VCaP (cell line): ENCODE measurements around the gene PPP1R2B.

ENCODE experiments used
- H3K27ac ChIP-seq: fragments of 450-650 bp; 2 replicates; pipeline ENCODE4 v1.5.1; 2017
- TF ChIP-seq, protein P1 (sequence below): fragments of 450-650 bp; conservative IDR thresholded peaks from 2 replicates; pipeline ENCODE4 v1.5.1; 2017; ENCODE audit warnings: mild to moderate bottlenecking, moderate library complexity

Gene PPP1R2B

DNA sequence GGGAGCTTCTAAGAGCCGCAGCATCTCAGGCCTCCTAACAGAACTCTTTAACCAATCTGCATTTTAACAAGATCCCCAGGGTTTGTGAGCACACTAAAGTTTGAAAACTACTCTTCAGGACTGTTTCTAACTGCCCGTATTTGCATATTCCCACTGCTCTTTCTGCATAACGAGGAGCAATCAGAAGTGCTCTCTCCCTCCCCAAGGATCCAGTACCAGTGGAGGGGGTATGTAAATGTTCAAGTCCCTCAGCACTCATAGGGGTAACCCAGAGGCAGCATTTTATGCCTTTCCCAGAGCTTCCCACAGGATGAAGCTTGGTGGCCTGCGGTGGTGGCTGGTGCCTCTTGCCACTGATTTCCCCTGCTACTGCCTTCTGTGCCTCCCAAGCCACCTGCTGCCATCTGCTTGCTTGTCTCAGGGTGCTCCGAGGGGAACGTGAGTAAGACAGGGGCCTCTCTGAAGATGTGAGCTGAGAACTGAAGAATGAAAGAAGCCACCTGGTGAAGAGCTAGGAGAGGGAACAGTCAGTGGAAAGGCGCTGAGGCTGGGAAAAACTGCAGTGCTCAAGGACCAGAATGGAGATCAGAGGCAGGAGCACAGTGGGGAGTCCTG, 30.0 kb upstream of the PPP1R2B start:
- H3K27ac ChIP-seq = no peak overlapping the region
- TF ChIP-seq, protein P1, sequence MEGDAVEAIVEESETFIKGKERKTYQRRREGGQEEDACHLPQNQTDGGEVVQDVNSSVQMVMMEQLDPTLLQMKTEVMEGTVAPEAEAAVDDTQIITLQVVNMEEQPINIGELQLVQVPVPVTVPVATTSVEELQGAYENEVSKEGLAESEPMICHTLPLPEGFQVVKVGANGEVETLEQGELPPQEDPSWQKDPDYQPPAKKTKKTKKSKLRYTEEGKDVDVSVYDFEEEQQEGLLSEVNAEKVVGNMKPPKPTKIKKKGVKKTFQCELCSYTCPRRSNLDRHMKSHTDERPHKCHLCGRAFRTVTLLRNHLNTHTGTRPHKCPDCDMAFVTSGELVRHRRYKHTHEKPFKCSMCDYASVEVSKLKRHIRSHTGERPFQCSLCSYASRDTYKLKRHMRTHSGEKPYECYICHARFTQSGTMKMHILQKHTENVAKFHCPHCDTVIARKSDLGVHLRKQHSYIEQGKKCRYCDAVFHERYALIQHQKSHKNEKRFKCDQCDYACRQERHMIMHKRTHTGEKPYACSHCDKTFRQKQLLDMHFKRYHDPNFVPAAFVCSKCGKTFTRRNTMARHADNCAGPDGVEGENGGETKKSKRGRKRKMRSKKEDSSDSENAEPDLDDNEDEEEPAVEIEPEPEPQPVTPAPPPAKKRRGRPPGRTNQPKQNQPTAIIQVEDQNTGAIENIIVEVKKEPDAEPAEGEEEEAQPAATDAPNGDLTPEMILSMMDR = no peak

DNA sequence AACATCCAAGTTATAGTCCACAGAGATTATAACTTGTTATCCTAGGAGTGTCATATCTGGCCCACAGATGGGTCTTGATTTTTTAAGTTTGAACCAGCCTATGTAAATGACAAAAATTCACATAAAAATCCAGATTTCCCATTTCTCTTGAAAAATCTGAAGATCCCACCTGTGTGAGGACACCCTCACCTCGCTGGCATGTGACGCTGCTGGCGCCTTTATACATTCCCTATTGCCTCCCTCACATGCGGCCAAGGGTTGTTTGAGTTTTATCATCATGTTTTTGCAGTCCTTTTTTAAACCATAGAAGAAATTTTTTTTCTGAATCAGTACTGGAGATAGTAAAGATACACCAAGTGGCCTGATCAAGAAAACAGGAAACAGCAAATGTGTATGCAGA, 25.9 kb upstream of the PPP1R2B start:
- TF ChIP-seq, protein P1 = no peak
- H3K27ac ChIP-seq = peak overlapping the region; percentile 91

DNA sequence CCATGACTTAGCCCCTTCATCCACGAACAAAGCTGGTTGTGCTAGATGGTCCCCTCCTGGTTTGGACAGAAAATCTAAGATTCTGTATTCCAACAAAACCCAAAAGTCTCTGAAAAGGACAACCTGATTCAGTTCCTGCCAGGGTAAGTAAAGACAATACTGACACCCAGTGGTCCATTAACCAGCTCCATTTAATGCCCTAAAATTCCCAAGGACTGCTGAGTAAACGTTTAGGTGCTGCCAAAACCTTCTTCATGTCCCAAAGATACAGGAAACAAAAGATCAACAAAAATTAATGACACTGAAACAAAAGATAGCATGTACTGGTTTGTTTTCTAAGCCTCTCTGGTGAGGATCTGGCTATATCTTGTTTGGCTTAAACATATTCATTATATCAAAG, 25.3 kb upstream of the PPP1R2B start:
- H3K27ac ChIP-seq = peak overlapping the region; percentile 91
- TF ChIP-seq, protein P1 = peak; percentile 76

DNA sequence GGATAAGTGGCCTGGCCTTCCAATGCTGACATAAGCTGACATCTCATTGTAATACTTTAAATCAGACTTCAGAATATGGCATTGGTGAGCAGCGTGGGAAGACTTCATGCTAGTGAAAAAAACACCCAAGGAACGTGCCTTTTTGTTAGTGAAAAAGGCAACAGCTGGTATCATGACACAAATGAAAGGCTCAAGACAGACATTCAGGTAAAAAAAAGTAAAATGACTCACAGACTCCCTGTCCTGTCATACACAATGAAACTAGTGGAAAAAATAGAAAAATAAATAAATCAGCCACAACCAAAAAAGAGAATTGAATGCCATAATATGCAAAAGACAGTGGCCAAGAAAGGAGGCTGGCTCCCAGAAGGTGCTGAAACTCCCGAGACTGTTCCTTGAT, 24.4 kb upstream of the PPP1R2B start:
- peak overlapping the region; percentile 91 for H3K27ac ChIP-seq
- TF ChIP-seq, protein P1 = no peak

DNA sequence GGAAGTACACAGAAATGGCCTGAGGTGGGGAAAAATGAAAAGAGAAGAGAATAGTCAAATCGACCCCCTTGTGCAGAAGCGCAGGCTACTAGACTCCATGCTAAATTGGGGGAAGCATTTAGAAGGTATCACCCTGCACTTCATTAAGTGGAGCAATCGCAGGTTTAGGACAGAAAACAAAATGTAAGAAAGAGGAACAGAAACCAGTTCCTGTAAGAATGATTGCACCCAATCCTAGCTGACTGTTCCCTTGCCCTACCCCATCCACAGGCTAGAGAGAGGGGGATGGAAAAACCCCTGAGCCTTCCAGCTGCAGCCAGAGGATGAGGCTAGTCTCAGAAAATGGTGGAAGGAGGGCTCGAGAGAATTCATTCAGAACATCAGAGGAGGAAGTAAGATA, 23.9 kb upstream of the PPP1R2B start:
- TF ChIP-seq, protein P1 = no peak
- peak overlapping the region; percentile 91 for H3K27ac ChIP-seq

DNA sequence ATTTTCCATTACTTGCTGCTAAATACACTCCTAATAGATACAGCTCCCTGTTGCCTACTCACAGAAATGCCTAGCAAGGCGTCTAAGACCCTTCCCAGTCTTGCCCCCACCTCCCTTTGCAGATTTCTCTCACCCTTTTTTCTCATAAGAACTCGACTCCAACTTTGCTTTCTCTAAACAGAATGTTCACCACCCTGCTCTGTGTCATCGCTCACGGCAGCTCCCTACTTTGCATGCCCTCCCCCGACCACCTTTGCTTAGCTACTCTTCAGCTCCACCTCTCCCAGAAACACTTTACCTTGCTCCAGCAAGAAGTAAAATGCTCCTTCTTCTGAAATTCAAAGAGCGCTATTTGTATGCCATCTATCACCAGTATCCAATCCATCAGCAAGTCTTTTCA, 15.2 kb upstream of the PPP1R2B start:
- TF ChIP-seq, protein P1 = no peak
- no peak overlapping the region for H3K27ac ChIP-seq

DNA sequence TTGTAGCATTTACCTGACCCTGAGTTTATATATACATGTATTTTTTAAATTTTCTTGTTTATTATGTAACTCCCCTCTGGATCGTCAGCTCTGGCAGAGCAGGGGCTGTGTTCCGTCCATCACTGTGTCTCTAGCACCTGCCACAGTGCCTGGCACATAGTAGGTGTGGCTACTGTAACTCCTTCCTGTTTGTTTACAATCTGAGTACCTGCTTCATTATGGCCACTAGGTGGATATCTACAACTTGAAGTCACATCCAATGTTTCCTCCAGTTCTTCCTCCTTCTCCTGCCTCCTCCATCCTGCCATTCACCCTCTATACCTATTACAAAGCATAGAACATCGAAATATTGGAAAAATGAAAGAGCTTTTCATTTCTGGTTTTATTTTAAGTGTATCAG, 14.2 kb upstream of the PPP1R2B start:
- TF ChIP-seq, protein P1 = peak; percentile 41
- no peak overlapping the region for H3K27ac ChIP-seq

DNA sequence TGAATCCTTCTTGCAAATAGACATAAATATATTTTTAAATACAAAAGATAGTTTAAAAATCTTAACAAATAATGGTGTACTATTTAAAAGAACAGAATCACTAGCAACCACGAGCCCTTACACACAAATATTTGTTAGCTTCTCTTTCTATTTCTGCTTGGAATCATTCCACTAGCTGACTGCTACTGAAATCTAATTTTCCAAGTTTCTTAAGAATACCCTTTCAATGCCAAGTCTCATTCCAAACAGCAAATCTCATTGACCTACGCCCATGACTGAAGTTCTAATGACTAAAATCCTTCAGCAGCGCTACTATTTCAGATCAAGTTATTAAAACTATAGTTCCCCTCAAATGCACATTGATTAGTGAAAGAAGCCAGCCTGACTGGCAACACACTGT, 13.2 kb upstream of the PPP1R2B start:
- TF ChIP-seq, protein P1 = no peak
- no peak overlapping the region for H3K27ac ChIP-seq
